ENCODE results near the gene FABP3. TPM values are rescaled to one million over a fixed set of nuclear protein-coding genes. Genes with fewer than 3 reads are reported as not detected.

The FABP3 gene
- total and polyA plus RNA-seq, 8 donors: 7.6 to 73.5 (median 43.0) TPM; not detected in 1

GRCh38 chr1:31378001-31378400 is 5.1 kb upstream of the FABP3 start:
- H3K27ac ChIP-seq: no peak overlapping the region
- TF ChIP-seq CTCF (IDR thresholded peaks at IDR 0.05) (no peak), POLR2A (IDR thresholded peaks at IDR 0.05) (no peak), EP300 (IDR thresholded peaks at IDR 0.05) (no peak), POLR2AphosphoS5 (IDR thresholded peaks at IDR 0.05) (no peak)
- no peaks in the 10 kb centered on the region for H3K36me3 ChIP-seq
- no peak for DNase-seq
- H3K9me3 ChIP-seq: no peaks in the 10 kb centered on the region
- no peak overlapping the region for H3K4me3 ChIP-seq
- peaks cover 13 to 28% (median 16%) of the 10 kb centered on the region in 4 donors for H3K4me1 ChIP-seq
- intact Hi-C loops (cut with DNase I; ENCODE audit: low total_unique reads): no loop called here
- H3K27me3 ChIP-seq: no peaks in the 10 kb centered on the region

- whole genome bisulfite sequencing, 5 donors: 72 to 87% (median 80%) methylated on average over 3 of the region's 3 CpGs
- no peak overlapping the region for H3K4me3 ChIP-seq
- intact Hi-C loops (cut with DNase I; ENCODE audit: low total_unique reads): no loop called here
- TF ChIP-seq POLR2AphosphoS5 (IDR thresholded peaks at IDR 0.05) (no peak), EP300 (IDR thresholded peaks at IDR 0.05) (no peak), POLR2A (IDR thresholded peaks at IDR 0.05) (no peak)
- H3K9me3 ChIP-seq: no peaks in the 10 kb centered on the region
- no peaks in the 10 kb centered on the region for H3K27me3 ChIP-seq
- no peak for DNase-seq
- H3K4me1 ChIP-seq: peaks cover 18 to 34% (median 22%) of the 10 kb centered on the region in 4 donors
- no peaks in the 10 kb centered on the region for H3K36me3 ChIP-seq
- no peak overlapping the region for H3K27ac ChIP-seq
These were observed 4.5 kb upstream of the FABP3 start for GRCh38 chr1:31377364-31377863.

DNA sequence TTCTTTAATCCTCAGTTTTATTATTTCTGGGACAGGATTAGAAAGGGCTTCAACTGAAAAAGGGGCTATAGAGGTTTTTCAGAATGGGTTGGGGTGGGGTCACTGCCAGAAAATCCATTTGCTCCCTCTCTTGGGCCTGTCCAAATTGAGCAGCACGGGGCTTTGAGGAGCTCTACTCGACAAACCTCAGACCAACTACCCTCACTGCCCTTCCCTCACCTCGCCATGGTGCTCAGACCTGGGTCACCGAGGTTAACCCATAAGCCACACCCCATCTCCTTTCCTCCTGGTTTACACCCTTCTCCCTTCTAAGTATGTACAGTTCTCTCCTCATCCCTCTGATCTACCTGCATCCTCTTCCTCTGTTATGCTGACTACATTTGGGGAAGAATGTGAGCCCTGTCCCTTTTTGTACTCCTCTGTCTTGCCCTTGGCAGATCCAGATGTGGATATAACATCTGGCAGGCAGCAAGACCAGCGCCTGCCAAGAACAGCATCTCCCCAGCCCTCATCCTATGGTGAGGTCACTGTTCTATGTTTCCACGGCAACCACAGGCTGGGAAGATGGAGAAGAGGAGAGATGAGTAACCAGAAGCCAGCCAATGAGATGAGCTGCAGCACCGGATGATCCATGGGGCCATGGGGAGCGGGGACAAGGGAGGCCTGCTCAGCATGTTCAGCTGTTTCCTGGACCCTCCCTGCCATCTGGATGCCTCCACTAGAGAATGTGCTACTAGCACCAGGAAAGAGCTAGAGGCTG is 3.7 kb upstream of the FABP3 start:
- H3K36me3 ChIP-seq: no peaks in the 10 kb centered on the region
- peaks cover 19 to 42% (median 30%) of the 10 kb centered on the region in 4 donors for H3K4me1 ChIP-seq
- no peak overlapping the region for H3K27ac ChIP-seq
- H3K27me3 ChIP-seq: no peaks in the 10 kb centered on the region
- H3K9me3 ChIP-seq: no peaks in the 10 kb centered on the region
- DNase-seq: peak in 1 of 2 donors; percentile 91
- no peak overlapping the region for H3K4me3 ChIP-seq
- TF ChIP-seq POLR2A (IDR thresholded peaks at IDR 0.05): no peak
- TF ChIP-seq POLR2AphosphoS5 (IDR thresholded peaks at IDR 0.05): no peak
- no peak for TF ChIP-seq CTCF (IDR thresholded peaks at IDR 0.05)
- no peak for TF ChIP-seq EP300 (IDR thresholded peaks at IDR 0.05)
- WGBS, 5 donors: 59 to 80% (median 73%) methylated on average over 8 of the region's 8 CpGs
- intact Hi-C loops (cut with DNase I; ENCODE audit: low total_unique reads): no loop called here

DNA sequence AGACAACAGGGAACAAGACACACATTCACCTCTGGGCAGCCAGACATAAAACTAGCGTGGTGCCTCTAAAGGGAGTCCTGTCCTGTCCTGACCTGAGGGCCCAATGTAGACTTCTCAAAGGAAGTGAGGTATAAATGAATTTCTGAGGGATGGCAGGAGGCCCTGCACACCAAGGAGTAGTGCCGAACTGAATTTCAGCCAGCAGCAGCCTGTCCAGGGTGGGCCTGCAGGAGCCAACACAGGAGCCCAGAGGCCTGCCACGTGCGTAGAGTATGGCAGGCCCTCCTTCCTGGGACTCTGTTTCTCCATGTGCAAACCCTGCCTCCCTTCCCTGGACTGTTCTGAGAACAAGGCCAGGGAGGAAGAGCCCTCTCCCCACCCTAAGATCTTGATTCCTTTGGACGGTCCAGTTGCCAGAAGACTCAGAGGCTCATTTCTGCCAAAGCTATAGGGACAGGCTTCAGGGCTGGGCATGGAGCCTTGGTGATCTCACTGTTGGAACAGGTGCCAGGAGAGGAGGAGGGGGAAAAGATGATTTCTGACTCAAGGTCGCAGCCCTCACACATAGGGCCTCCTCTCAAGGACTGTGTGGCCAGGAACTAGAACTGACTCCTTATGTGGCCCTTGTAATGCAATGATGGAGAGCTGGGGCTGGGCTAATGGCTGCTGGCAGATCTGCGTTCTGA is 1.8 kb upstream of the FABP3 start:
- H3K4me1 ChIP-seq: peaks cover 19 to 52% (median 34%) of the 10 kb centered on the region in 4 donors
- peak overlapping the region in 4 of 5 donors; percentile 74 to 86 (median 80) for H3K27ac ChIP-seq
- no peak overlapping the region for H3K4me3 ChIP-seq
- no peaks in the 10 kb centered on the region for H3K36me3 ChIP-seq
- no peaks in the 10 kb centered on the region for H3K27me3 ChIP-seq
- no peaks in the 10 kb centered on the region for H3K9me3 ChIP-seq
- TF ChIP-seq POLR2AphosphoS5 (IDR thresholded peaks at IDR 0.05) (no peak), POLR2A (IDR thresholded peaks at IDR 0.05) (no peak), CTCF (IDR thresholded peaks at IDR 0.05) (no peak), EP300 (IDR thresholded peaks at IDR 0.05) (no peak)
- 71 to 88% (median 80%) methylated on average over 5 to 7 of the region's 7 CpGs for WGBS, 5 donors
- peak; percentile 61 to 80 for DNase-seq
- intact Hi-C loops (cut with DNase I; ENCODE audit: low total_unique reads): no loop called here
